Measurements from ENCODE around the gene CDC42BPB. TPM values are rescaled to one million over a fixed set of nuclear protein-coding genes. Genes with fewer than 3 reads are reported as not detected.

CDC42BPB gene
- total RNA-seq, 1 experiment from 2014 or later: 103 TPM

GRCh38 chr14:102903889-102904512 lies 153.3 kb downstream of the CDC42BPB start:
- no peak overlapping the region for H2BK120ac ChIP-seq (ENCODE audit: low read depth, low read length, poor library complexity, severe bottlenecking)
- H3K23me2 ChIP-seq (ENCODE audit: insufficient read length, low read depth, low read length, poor library complexity, severe bottlenecking): no peaks in the 10 kb centered on the region
- H4K20me1 ChIP-seq (ENCODE audit: control insufficient read depth, insufficient read depth, insufficient read length): no peaks in the 10 kb centered on the region
- H3K4me2 ChIP-seq (ENCODE audit: insufficient read depth, insufficient read length, low read length): no peak overlapping the region
- Mint-ChIP-seq H3K27ac (peak overlapping the region in 2 of 3 experiments; percentile 13 to 14; a peak in 2 of 7 replicates), H3K9me3 (peaks cover 16 to 17% of the 10 kb centered on the region in 2 experiments), H3K27me3 (ENCODE audit: low read depth) (no peaks in the 10 kb centered on the region; the same call in 1 of the 2 replicates), H3K4me1 (peaks cover 2 to 4% of the 10 kb centered on the region in 2 experiments; a peak in 3 of 4 replicates), H3K4me3 (no peak overlapping the region), H3K36me3 (ENCODE audit: insufficient read depth in 1 of 3, low read depth in 3 of 3) (peaks cover 25 to 40% (median 35%) of the 10 kb centered on the region in 3 experiments)
- no peak overlapping the region for H4K8ac ChIP-seq (replicated peaks; ENCODE audit: insufficient read length, low read depth, low read length)
- no peak overlapping the region for H3K9ac ChIP-seq (ENCODE audit: extremely low read depth, insufficient read length, low read length)
- no peaks in the 10 kb centered on the region for H3K79me2 ChIP-seq (ENCODE audit: insufficient read depth, low read length)
- H4K91ac ChIP-seq (ENCODE audit: insufficient read length, low read depth, low read length): no peak overlapping the region
- H3K56ac ChIP-seq (ENCODE audit: insufficient read length, low read depth, low read length): no peak overlapping the region
- H2BK15ac ChIP-seq (ENCODE audit: low read depth, low read length): no peak overlapping the region
- DNase-seq: no peak
- no peaks in the 10 kb centered on the region for H3K79me1 ChIP-seq (ENCODE audit: insufficient read depth, low read depth, low read length, poor library complexity, severe bottlenecking)
- no peak overlapping the region for H2AK5ac ChIP-seq (ENCODE audit: insufficient read length, low read length)
- H2BK12ac ChIP-seq (ENCODE audit: insufficient read length, low read depth, low read length): no peak overlapping the region
- H3T11ph ChIP-seq (ENCODE audit: low read length): no peak overlapping the region
- H3K4ac ChIP-seq (ENCODE audit: low read depth, low read length): no peak overlapping the region
- no peak overlapping the region for H2BK5ac ChIP-seq (ENCODE audit: insufficient read length, low read length)
- no peak for TF ChIP-seq CTCF (conservative IDR thresholded peaks at IDR 0.05)
- no peaks in the 10 kb centered on the region for H3K27me3 ChIP-seq (ENCODE audit: insufficient read depth, low read length)
- no peaks in the 10 kb centered on the region for H3K9me3 ChIP-seq (ENCODE audit: control insufficient read depth, low read depth, low read length)
- no peaks in the 10 kb centered on the region for H3K4me1 ChIP-seq (ENCODE audit: insufficient read depth, low read length)
- no CpG with 5 or more reads among the region's 7 CpGs for WGBS (ENCODE audit: extremely low coverage, insufficient read length, low lambda C conversion rate)
- no peak overlapping the region for H3K23ac ChIP-seq (ENCODE audit: insufficient read length, low read depth, low read length)
- H4K5ac ChIP-seq (ENCODE audit: insufficient read length, low read depth, low read length): no peak overlapping the region
- no peak overlapping the region for H3K14ac ChIP-seq (ENCODE audit: insufficient read depth, low read length)
- no peak overlapping the region for H3K27ac ChIP-seq (ENCODE audit: insufficient read length, low read depth, low read length)
- no peak overlapping the region for H2AFZ ChIP-seq (ENCODE audit: low read length)
- H3K18ac ChIP-seq (ENCODE audit: insufficient read length, low read depth, low read length): no peak overlapping the region
- H2BK20ac ChIP-seq (ENCODE audit: low read depth, low read length, poor library complexity, severe bottlenecking): no peak overlapping the region

Measured in H9 (cell line).